HepG2 (cell line): ENCODE results near the gene MAPRE3. TPM values are rescaled to one million over a fixed set of nuclear protein-coding genes. Genes with fewer than 3 reads are reported as not detected.

Source experiments
- AHDC1 ChIP-seq: sonication (generic); formaldehyde crosslinking; IDR thresholded peaks from 2 replicates; pipeline ENCODE4 v1.5.1; 2020; ENCODE audit warnings: mild to moderate bottlenecking, missing genetic modification reagents, borderline replicate concordance
- HNRNPK ChIP-seq: fragments of 200-400 bp; formaldehyde crosslinking; IDR thresholded peaks from 2 replicates; pipeline ENCODE4 v1.6.1; 2018; ENCODE audit warnings: low read length, low read depth, moderate library complexity, mild to moderate bottlenecking; ENCODE audit not compliant: poor library complexity, severe bottlenecking
- PCBP2 ChIP-seq: fragments of 200-400 bp; formaldehyde crosslinking; optimal IDR thresholded peaks from 2 replicates; pipeline ENCODE3; 2018; ENCODE audit warnings: low read length, low read depth; ENCODE audit not compliant: poor library complexity, severe bottlenecking
- PITX1 ChIP-seq: sonication (generic); formaldehyde crosslinking; IDR thresholded peaks from 2 replicates; pipeline ENCODE4 v1.5.1; 2020; ENCODE audit warnings: mild to moderate bottlenecking, missing genetic modification reagents
- TEF ChIP-seq: sonication (generic); formaldehyde crosslinking; IDR thresholded peaks from 2 replicates; pipeline ENCODE4 v1.5.0; 2020; ENCODE audit warnings: missing genetic modification reagents
- THRA ChIP-seq: sonication (generic); formaldehyde crosslinking; IDR thresholded peaks from 2 replicates; pipeline ENCODE4 v1.4.0; 2020; ENCODE audit warnings: missing genetic modification reagents, borderline replicate concordance
- TOPORS ChIP-seq: sonication (generic); formaldehyde crosslinking; IDR thresholded peaks from 2 replicates; pipeline ENCODE4 v1.8.0; 2023; ENCODE audit warnings: mild to moderate bottlenecking, missing genetic modification reagents
- ZBTB46 ChIP-seq: sonication (generic); formaldehyde crosslinking; IDR thresholded peaks from 2 replicates; pipeline ENCODE4 v1.4.0; 2020; ENCODE audit warnings: mild to moderate bottlenecking, missing genetic modification reagents, borderline replicate concordance
- ZNF225 ChIP-seq: sonication (generic); formaldehyde crosslinking; IDR thresholded peaks from 2 replicates; pipeline ENCODE4 v1.4.0; 2020; ENCODE audit warnings: mild to moderate bottlenecking, missing genetic modification reagents
- ZNF263 ChIP-seq: sonication (generic); formaldehyde crosslinking; IDR thresholded peaks from 2 replicates; pipeline ENCODE4 v1.4.0; 2020; ENCODE audit warnings: missing genetic modification reagents
- ZNF512B ChIP-seq: sonication (generic); formaldehyde crosslinking; IDR thresholded peaks from 2 replicates; pipeline ENCODE4 v1.5.1; 2020; ENCODE audit warnings: missing genetic modification reagents, mild to moderate bottlenecking, borderline replicate concordance
- ZNF790 ChIP-seq: sonication (generic); formaldehyde crosslinking; IDR thresholded peaks from 2 replicates; pipeline ENCODE4 v1.8.0; 2022; ENCODE audit warnings: missing genetic modification reagents, mild to moderate bottlenecking, borderline replicate concordance
- polyA plus RNA-seq, 8 experiments: library from polyadenylated mRNA; depleted of rRNA in 3 of 8; stranded (reverse) in 7 of 8; unstranded in 1 of 8; fragments of >200 nt; fragmentation: Illumina TruSeq in 4 of 8; extraction: Trizol in 4 of 8; gene quantifications; 2 replicates each; pipeline versions ENCODE4 v1.2.1 to v1.2.3, GENCODE V29; 2011 to 2016; ENCODE audit warnings: low read depth in 4 of 8, missing spikeins in 1 of 8, mixed read lengths in 1 of 8; ENCODE audit not compliant: insufficient read depth in 1 of 8
- total RNA-seq, 5 experiments: library from RNA; depleted of rRNA; stranded (reverse); fragments of >200 nt; fragmentation: Illumina TruSeq; extraction: Trizol; gene quantifications; 2 replicates each; pipeline ENCODE4 v1.2.3, GENCODE V29; 2016; ENCODE audit warnings: low read depth in 1 of 5

Gene MAPRE3
- total and polyA plus RNA-seq, 2 of the 13 experiments (the other 11 are each of a cell fraction or from before 2014, with no cell fraction given), result 0.31 to 0.91 TPM

- TF ChIP-seq AHDC1 (no peak; the same call in 1 of the 2 replicates), HNRNPK (no peak), ZNF225 (CRISPR knock-in tag) (no peak; the same call in 1 of the 2 replicates), ZNF263 (CRISPR knock-in tag) (peak; percentile 47; the same call in 1 of the 2 replicates), ZNF512B (CRISPR knock-in tag) (no peak), PCBP2 (no peak), THRA (CRISPR knock-in tag) (peak; percentile 34; the same call in 1 of the 2 replicates), ZNF790 (no peak; the same call in 1 of the 2 replicates), PITX1 (CRISPR knock-in tag) (peak; percentile 25; the same call in 1 of the 2 replicates), TOPORS (peak; percentile 68), ZBTB46 (no peak), TEF (no peak)
These were observed 80.0 kb downstream of the MAPRE3 start (continued) for GRCh38 chr2:27050281-27050995.
